GM21390 (cell line): Measurements from ENCODE around the gene TOM1.
A peak's percentile ranks its signal among the peaks of the same experiment; 100 is the strongest.
"Not testable (repeated sequence)": the region's sequence is repeated elsewhere in the genome, so short reads cannot be mapped to it uniquely, and the experiment has no call there.

Source experiments
- ATAC-seq: cut with Tn5 transposase; IDR thresholded peaks from one replicate; pipeline ENCODE4 v1.9.1; 2021; ENCODE audit not compliant: unreplicated experiment

Gene TOM1

GRCh38 chr22:35344956-35345690 is 45.4 kb downstream of the TOM1 start:
- no peak for ATAC-seq

GRCh38 chr22:35345808-35346505 is 46.3 kb downstream of the TOM1 start:
- no peak for ATAC-seq

DNA sequence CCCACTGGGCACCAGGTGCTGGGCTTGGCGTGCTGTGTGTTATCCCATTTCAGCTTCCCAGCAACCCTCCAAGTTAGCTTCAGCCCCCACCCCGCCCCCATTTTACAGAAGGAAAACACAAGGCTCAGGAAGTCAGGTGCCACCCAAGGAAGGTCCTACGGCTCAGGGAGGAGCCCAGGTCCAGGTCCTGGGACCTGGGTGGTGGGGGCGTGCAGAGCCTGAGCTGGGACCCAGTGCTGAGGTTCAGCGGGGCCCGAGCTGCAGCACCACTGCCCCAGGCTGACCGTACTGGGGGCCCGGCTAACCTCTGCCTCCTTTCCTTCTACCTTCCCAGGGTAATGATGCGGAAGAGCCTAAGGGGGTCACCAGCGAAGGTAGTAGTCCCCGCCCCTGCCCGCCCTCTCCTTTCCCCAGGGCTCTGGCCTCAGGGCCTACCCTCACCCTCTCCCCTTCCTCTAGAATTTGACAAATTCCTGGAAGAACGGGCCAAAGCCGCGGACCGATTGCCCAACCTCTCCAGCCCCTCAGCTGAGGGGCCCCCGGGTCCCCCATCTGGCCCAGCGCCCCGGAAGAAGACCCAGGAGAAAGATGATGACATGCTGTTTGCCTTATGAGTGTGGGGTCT is 47.0 kb downstream of the TOM1 start:
- ATAC-seq = no peak

GRCh38 chr22:35347462-35347861 is 47.8 kb downstream of the TOM1 start:
- ATAC-seq = no peak

DNA sequence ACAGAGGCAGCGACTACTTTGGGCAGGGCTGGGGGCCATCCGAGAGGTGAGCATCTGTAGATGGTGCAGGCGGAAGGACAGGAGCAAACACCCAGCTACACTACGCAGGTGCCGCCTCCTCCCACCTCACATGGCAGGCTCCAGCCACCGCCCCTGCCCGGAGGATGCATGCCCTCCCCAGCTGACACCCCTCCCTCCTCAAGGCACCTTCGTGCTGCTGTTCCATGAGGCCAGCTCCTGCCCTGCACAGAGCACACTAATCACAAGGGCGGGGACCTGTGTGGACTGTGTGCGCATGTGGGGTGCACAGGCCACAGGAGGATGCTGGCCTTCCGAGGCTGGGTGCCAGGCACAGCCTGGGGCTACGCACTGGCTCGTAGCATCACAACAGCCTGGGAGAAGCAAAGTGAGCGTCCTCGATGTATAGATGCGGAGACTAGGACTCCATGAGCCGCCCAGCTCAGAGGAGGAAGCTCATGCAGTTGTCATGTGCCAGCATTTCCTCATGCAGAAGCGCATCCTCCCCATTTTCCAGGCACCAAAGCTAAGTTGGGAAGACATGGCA is 48.4 kb downstream of the TOM1 start:
- no peak for ATAC-seq

DNA sequence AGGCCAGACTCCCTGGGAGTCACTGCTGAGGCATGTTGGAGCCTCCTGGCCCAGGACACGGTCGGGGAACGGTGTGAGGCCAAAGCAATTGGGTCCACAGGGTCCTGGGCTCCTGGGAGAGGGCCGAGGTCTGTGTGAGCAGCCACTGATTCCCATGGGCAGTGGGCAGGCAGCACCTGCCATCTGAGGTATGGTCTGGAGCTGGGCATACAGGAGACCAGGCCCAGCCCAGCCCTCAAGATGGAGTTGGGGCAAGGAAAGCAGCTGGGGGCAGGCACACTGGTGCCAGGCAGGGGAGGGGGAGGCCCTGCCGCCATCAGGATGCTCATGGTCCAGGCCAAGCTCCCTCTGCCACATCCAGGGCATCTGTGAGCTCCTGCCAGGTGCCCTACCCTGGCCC is 49.0 kb downstream of the TOM1 start:
- ATAC-seq = no peak

GRCh38 chr22:35349368-35349703 is 49.6 kb downstream of the TOM1 start:
- ATAC-seq = no peak

- ATAC-seq = no peak
Measured at GRCh38 chr22:35349704-35350538, 50.2 kb downstream of the TOM1 start.

DNA sequence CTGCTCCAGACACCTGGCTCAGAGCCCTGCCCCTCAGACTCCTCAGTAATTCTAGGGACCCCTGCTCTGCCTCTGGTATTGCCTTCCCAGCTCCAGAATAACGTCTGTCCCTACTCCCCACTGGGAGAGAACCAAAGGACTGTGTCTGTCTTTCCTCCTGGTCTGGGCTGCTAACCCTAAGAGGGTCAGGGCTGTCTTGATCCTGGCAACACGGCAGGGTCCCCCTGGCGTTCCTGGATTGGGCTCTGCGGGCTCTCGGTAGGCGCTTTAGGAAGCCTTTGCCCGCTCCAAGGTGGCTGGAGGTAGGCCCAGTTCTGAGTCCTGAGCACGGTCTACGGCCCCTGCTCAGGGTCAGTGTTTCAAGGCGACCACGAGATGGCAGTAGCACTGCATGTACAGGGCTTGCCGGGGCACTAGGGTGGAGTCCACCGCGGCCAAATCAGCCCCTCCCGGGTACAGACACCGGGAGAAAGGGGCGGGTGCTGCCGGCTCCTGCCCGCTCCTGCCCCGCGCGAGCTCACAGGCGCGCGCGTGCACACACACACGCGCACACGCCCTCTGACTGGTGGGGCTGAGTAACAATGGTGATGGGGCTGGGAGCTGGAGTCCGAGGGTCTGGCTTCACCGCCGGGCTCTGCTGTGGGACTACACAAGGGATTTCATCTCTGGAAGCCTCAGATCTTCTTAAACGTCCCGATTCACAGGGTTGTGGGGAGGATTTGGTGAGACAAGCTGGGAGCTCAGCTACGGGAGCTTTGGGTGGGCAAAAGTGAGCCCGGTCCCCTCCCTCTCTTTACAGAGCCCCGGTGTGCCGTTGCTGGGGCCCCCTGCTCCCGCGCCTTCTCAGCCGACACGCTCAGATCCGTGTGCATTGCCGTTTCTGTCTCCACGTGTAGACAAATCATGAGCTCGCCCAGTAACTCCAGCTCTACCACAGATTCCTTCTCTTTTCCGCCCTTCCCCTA is 51.1 kb downstream of the TOM1 start:
- peak; percentile 81 for ATAC-seq

DNA sequence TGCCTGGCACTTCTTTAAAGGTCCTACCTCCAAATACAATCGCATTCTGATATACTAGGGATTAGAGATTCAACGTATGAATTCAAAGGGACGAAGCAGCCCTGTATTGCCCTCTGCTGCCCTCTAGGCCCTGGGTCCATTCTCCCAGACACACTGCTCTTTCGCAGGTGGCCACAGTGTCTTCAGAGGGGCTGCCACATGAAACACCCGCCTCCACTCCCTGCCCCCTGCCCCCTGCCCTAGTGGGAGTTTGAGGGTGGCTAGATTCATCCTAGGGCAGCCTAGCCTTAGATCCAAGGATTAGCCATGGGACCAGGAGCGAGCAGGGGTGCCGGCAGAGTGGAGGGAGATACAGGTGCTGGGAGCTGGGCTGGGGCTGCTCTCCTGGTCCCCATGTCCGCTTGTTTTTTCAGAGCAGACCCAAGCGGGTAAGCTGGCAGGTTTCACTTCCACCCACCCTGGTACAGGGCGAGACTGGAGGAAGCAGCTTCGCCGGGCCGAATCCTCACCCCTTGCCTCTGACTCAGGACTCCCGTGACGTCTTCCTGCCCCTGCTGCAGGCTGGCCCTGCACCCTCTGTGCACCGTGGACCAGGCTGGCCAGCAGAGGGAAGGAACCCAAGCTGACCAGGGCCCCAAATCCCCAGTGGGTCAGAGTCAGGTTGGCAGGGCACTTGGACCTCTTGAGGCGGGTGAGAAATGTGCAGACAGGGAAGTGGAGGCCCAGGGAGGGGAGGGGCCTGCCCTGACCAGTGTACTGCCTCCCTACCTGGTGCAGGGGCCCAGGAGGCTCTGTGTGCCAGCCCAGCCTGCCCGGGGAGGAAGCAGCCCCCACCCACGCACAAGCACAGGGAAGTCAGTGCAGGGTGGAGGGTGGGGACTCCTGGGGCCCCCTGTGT is 52.8 kb downstream of the TOM1 start:
- ATAC-seq = no peak

DNA sequence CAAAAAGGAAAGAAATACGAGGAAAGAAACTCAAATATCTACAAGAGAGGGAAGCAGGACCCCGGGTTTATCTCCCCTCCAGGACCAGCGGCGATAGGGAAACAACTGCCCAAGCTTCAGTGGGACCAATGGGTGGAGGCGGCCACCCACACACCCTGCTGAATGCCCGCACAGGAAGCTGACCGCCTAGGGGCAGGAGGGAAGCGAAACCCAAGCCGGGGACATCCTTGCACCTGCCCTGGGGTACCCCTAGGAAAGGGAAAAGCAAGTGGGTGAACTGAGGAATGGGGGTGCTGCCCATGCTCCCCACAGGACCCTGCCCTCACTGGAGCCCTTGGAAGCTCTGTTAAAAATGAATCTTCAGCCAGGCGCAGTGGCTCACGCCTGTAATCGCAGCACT is 53.6 kb downstream of the TOM1 start:
- no peak for ATAC-seq

DNA sequence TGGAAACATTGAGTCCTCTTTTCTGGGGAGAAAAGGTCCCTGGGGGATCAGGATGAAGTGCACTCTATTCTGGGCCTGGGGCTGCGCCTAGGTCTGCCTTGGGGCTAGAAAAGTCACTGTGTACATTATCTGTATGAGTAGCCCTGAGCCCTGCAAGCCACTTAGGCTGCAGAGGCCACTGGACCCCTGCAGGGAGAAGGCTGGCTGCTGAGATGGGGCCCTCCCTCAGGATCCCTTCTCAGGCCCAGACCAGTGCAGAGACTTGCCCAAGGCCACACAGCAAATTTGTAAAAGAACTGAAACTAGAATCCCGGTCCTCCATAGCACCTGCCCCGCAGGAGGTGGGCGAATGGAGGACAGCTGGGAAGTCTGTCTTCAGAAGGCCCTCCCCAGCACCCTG is 54.4 kb downstream of the TOM1 start:
- no peak for ATAC-seq

DNA sequence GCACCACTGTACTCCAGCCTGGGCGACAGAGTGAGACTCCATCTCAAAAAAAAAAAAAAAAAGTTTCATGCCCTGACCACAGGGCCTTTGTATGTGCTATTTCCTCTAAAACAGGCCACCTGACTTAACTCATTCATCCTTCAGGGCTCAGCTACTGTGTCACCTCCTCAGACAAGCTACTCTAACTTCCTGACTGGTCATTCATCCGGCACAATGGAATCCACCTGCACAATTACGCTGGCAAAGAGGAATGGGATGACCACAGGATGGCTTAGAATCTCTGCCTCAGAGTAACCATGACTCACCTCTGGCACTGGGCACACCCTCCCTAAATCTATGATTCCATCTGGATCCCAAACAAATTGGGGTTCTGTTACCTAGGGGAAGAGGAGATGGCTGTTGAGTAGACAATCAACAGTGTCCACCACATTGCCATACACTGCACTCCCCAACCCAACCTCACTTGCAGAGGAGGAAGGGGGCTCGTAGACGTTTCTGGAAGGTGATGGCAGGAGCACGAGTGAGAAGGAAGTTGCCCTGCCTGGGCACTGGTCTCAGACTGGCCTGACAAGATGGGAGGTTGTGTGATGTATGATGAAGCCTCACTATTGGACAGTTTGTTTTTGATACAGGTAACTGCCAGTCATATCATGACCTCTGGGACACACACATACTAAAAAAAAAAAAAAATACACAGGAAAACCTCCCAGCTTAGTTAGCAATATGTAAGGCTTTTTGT is 58.4 kb downstream of the TOM1 start:
- no peak for ATAC-seq

- no peak for ATAC-seq
Measured at GRCh38 chr22:35359380-35360065, 59.8 kb downstream of the TOM1 start.

DNA sequence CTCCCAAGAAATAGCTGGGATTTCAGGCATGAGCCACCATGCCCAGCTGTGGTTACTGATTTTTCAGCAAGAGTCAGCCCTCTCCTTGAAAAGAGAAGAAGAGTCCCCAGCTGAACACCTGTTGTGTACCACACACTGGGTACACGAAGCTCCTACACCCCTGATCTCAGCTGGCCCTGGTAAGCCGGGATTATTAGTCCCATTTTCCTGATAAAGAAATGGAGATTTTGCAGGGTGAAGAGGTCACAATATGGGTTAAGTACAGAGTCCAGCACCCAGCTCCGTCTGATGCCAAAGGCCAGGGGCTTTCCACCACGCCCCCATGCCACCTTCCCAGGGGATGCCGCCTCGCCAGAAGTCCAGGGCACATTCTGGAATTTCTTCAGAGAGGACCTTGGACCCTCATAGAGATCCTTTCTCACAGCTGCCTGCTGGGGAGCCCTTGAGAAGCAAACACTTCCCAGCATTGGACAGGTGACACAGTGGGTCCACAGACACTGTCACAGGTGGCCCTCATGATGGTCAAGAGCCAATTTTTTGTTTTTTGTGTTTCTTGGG is 61.4 kb downstream of the TOM1 start:
- ATAC-seq = no peak

DNA sequence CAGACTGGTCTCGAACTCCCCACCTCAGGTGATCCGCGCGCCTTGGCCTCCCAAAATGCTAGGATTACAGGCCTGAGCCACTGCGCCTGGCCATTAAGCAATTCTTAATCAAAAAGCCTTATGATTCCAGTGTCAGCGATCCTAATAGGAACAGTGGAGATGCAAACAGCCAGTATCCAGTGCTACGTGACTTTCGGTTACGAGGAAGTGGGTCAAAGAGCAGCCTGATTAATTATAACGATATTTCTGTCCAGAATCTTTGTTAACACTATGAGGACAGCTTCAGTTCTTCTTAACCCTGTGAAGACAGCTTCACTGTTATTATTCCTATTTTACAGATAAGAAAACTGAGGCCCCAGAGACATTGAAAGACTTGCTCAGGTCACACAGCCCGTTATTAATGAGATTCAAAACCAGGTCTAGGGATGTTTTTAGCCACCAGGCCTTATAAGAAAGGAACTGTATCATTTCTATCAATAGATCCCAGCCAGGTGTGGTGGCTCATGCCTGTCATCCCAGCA is 63.9 kb downstream of the TOM1 start:
- ATAC-seq = no peak

DNA sequence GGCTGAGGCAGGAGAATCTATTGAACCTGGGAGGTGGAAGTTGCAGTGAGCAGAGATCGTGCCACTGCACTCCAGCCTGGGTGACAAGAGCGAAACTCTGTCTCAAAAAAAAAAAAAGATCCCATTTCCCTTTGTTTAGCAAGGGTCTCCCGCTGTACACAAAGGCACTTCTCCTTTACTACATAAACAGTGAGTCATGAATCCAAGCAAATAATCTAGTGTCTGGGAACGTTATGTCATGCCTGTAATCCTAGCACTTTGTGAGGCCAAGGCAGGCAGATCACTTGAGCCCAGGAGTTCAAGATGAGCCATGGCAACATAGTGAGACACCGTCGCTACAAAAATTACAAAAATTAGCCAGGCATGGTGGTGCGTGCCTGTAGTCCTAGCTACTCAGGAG is 64.5 kb downstream of the TOM1 start:
- not testable (repeated sequence) for ATAC-seq
